Cardiac muscle cell (in vitro differentiated cells and primary cell): Measurements from ENCODE around the gene PAX5. TPM values are rescaled to one million over a fixed set of nuclear protein-coding genes. Genes with fewer than 3 reads are reported as not detected.

Experiments used
- DNase-seq, 2 donors: peaks; one replicate each; pipeline versions ENCODE4 v3.0.0 to v3.0.0-alpha.2; 2010 to 2017; ENCODE audit warnings: low read depth in 1 of 2, low spot score in 1 of 2
- H3K27ac ChIP-seq: fragments of 200-600 bp; sonication (generic); 2 replicates; pipeline ENCODE4 v1.5.1; 2016
- H3K27me3 ChIP-seq: fragments of 200-600 bp; sonication (generic); 2 replicates; pipeline ENCODE4 v1.6.0; 2016; ENCODE audit warnings: control low read depth
- H3K36me3 ChIP-seq: fragments of 200-600 bp; sonication (generic); 2 replicates; pipeline ENCODE4 v1.5.1; 2016; ENCODE audit warnings: control low read depth
- H3K4me1 ChIP-seq: fragments of 200-600 bp; sonication (generic); 2 replicates; pipeline ENCODE4 v1.8.1; 2017; ENCODE audit warnings: low read depth, mild to moderate bottlenecking, mixed run types
- H3K4me3 ChIP-seq: fragments of 200-600 bp; sonication (generic); 2 replicates; pipeline ENCODE4 v1.5.1; 2016; ENCODE audit warnings: mild to moderate bottlenecking
- H3K9me3 ChIP-seq: fragments of 200-600 bp; sonication (generic); 2 replicates; pipeline ENCODE4 v1.5.1; 2017; ENCODE audit warnings: low read depth, mild to moderate bottlenecking, control low read depth
- polyA plus RNA-seq: library from polyadenylated mRNA; unstranded; fragments of >200 nt; fragmentation: Nextera tagmentation; extraction: Ambion mirVana; gene quantifications from 2 replicates; pipeline ENCODE4 v1.2.1, GENCODE V29; 2016
- total RNA-seq: library from RNA; depleted of rRNA; stranded (reverse); fragments of >200 nt; gene quantifications from 2 replicates; pipeline ENCODE4 v1.2.3, GENCODE V29; 2016
- TF ChIP-seq, protein P1 (sequence below): IDR thresholded peaks from 2 replicates; pipeline ENCODE4 v1.5.1; 2012; ENCODE audit warnings: low read depth, mild to moderate bottlenecking, low read length

PAX5 gene
- total and polyA plus RNA-seq, 2 experiments from 2014 or later = not detected

DNA sequence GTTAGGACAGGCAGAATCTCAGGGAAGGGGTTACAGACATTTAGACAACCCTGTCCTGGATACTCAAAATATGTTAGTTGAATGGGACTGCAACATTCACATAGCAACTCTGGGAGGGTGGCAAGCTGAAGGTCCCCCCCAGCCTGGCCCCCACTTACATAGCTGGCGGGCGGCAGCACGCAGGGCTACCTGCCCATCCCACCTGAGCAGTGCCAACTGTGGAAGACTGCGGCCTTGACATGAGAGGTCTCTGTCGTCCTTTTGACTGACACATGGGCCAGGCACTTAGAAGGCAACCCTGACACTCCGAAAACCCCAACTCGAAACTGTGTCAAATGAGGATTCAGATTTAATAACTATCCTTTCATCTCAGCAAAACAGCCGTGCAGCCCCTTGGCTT is 16.5 kb downstream of the PAX5 start:
- TF ChIP-seq, protein P1, sequence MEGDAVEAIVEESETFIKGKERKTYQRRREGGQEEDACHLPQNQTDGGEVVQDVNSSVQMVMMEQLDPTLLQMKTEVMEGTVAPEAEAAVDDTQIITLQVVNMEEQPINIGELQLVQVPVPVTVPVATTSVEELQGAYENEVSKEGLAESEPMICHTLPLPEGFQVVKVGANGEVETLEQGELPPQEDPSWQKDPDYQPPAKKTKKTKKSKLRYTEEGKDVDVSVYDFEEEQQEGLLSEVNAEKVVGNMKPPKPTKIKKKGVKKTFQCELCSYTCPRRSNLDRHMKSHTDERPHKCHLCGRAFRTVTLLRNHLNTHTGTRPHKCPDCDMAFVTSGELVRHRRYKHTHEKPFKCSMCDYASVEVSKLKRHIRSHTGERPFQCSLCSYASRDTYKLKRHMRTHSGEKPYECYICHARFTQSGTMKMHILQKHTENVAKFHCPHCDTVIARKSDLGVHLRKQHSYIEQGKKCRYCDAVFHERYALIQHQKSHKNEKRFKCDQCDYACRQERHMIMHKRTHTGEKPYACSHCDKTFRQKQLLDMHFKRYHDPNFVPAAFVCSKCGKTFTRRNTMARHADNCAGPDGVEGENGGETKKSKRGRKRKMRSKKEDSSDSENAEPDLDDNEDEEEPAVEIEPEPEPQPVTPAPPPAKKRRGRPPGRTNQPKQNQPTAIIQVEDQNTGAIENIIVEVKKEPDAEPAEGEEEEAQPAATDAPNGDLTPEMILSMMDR = no peak
- Histone ChIP-seq H3K4me1 (no peaks in the 10 kb centered on the region), H3K36me3 (no peaks in the 10 kb centered on the region), H3K27me3 (peaks cover 93% of the 10 kb centered on the region), H3K4me3 (no peak overlapping the region), H3K9me3 (no peaks in the 10 kb centered on the region), H3K27ac (no peak overlapping the region)
- no peak for DNase-seq

DNA sequence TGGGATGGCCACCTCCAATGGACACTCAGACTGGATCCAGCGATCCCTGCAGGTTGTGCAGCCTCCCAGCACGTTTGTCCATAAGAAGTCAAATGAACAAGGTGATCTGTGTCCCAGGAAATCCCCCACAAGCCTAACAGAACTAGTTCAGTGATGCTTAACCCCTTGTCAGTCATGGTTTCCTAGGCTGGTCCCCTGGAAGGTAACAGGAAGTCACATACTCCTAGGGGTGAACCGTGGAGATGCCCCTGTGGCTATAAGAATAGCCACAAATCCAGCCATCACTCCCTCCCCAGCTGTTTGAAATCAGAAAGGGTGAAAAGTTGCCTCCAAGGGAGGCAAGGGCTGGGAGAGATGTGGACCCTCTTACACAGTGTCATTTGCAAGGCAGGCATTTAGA is 22.5 kb downstream of the PAX5 start:
- TF ChIP-seq, protein P1 = no peak
- Histone ChIP-seq H3K36me3 (no peaks in the 10 kb centered on the region), H3K27ac (no peak overlapping the region), H3K9me3 (no peaks in the 10 kb centered on the region), H3K4me1 (no peaks in the 10 kb centered on the region), H3K27me3 (peaks cover 93% of the 10 kb centered on the region), H3K4me3 (no peak overlapping the region)
- DNase-seq = no peak

DNA sequence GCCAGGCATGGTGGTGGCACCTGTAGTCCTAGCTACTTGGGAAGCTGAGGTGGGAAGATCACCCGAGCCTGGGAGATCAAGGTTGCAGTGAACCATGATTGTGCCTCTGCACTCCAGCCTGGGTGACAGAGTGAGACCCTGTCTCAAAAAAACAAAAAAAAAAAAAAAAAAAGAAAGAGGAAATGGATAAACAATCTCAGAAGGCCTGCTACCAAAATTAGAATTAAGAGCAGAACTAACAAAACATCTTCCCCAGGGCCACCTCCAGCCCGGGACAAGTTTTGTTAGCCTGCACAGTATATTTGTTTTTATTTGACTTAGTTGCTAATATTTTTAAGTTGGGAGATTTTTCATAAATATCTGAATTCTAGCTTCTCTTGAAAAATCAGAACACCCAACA is 23.1 kb downstream of the PAX5 start:
- no peak for DNase-seq
- Histone ChIP-seq H3K9me3 (no peaks in the 10 kb centered on the region), H3K4me3 (no peak overlapping the region), H3K4me1 (no peaks in the 10 kb centered on the region), H3K27me3 (peaks cover 93% of the 10 kb centered on the region), H3K27ac (no peak overlapping the region), H3K36me3 (no peaks in the 10 kb centered on the region)
- TF ChIP-seq, protein P1 = no peak

DNA sequence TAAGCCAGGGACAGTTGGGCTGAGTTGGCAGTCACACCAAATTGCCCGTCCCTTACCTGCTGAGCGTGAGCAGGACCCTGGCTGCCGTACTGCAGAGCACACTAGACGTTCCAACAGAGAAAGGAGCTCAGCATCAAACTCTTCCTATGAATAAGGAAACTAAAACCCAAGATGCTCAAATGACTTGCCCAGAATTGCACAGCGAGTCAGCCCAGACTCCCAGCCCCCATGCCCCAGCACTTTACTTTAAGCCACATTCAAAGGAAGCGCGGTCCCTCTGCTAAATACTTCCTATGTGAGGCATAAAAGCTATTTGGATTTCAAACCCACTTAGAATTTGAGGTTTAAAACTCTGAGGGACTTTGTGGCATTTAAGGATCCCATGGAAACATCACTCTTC is 23.9 kb downstream of the PAX5 start:
- Histone ChIP-seq H3K36me3 (no peaks in the 10 kb centered on the region), H3K27ac (no peak overlapping the region), H3K27me3 (peaks cover 97% of the 10 kb centered on the region), H3K4me1 (no peaks in the 10 kb centered on the region), H3K9me3 (no peaks in the 10 kb centered on the region), H3K4me3 (no peak overlapping the region)
- no peak for DNase-seq
- TF ChIP-seq, protein P1 = no peak

DNA sequence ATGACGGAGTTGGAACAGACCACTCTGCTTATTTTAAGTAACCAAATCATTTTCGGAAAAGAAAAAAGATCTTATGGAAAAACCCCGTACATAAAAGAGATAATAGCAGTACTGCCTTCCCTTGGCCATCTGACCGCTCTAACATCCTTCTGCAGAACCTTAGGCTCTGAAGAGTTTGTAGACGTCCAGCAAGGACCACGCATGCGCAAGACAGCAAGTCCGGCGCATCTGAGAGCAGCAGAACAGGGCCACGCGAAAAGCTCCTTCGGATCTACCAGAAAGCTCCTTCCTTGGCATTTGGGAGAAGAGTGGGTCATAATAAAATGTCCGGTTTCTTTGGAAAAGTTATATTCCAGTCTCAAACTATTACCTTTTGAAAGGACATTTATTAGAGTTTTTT is 26.8 kb downstream of the PAX5 start:
- Histone ChIP-seq H3K4me1 (no peaks in the 10 kb centered on the region), H3K4me3 (no peak overlapping the region), H3K36me3 (no peaks in the 10 kb centered on the region), H3K9me3 (no peaks in the 10 kb centered on the region), H3K27me3 (peaks cover 97% of the 10 kb centered on the region), H3K27ac (no peak overlapping the region)
- no peak for DNase-seq
- TF ChIP-seq, protein P1 = no peak
